Hematopoietic multipotent progenitor cell treated with erythropoietin and hydrocortisone succinate and interleukin-3 and kit ligand, for 8 days (in vitro differentiated cells): ENCODE results near the gene RGCC.
"Not testable (repeated sequence)": the region's sequence is repeated elsewhere in the genome, so short reads cannot be mapped to it uniquely, and the experiment has no call there.

Source experiments
- DNase-seq: peaks from one replicate; pipeline ENCODE4 v3.0.0-alpha.2; 2015

The RGCC gene

GRCh38 chr13:41492432-41493260, 35.3 kb downstream of the RGCC start:
- DNase-seq: no peak

GRCh38 chr13:41494202-41494601, 36.9 kb downstream of the RGCC start:
- DNase-seq: no peak

- no peak for DNase-seq
These were observed 37.7 kb downstream of the RGCC start for GRCh38 chr13:41495044-41495443.

- DNase-seq: no peak
These were observed 39.3 kb downstream of the RGCC start for GRCh38 chr13:41496420-41497234.

GRCh38 chr13:41497436-41497835, 40.1 kb downstream of the RGCC start:
- DNase-seq: no peak

- DNase-seq: no peak
These were observed 42.1 kb downstream of the RGCC start for GRCh38 chr13:41499452-41499851.

- DNase-seq: peak; percentile 62
These were observed 43.2 kb downstream of the RGCC start for GRCh38 chr13:41500511-41500910.

- DNase-seq: no peak
These were observed 43.9 kb downstream of the RGCC start for GRCh38 chr13:41501281-41501680.

GRCh38 chr13:41502031-41502430, 44.7 kb downstream of the RGCC start:
- DNase-seq: no peak

GRCh38 chr13:41502673-41503072, 45.3 kb downstream of the RGCC start:
- DNase-seq: no peak

- DNase-seq: no peak
These were observed 46.0 kb downstream of the RGCC start for GRCh38 chr13:41503356-41503755.

GRCh38 chr13:41504657-41505056, 47.3 kb downstream of the RGCC start:
- not testable (repeated sequence) for DNase-seq

GRCh38 chr13:41505209-41505835, 48.0 kb downstream of the RGCC start:
- no peak for DNase-seq

GRCh38 chr13:41506312-41506711, 49.0 kb downstream of the RGCC start:
- DNase-seq: no peak

- DNase-seq: no peak
These were observed 52.6 kb downstream of the RGCC start for GRCh38 chr13:41509971-41510370.

GRCh38 chr13:41511827-41512226, 54.5 kb downstream of the RGCC start:
- DNase-seq: no peak

- no peak for DNase-seq
These were observed 55.1 kb downstream of the RGCC start for GRCh38 chr13:41512441-41512840.

- DNase-seq: no peak
These were observed 56.2 kb downstream of the RGCC start for GRCh38 chr13:41513600-41513999.

- no peak for DNase-seq
These were observed 57.6 kb downstream of the RGCC start for GRCh38 chr13:41514853-41515395.

- no peak for DNase-seq
These were observed 58.3 kb downstream of the RGCC start for GRCh38 chr13:41515491-41516139.

GRCh38 chr13:41516166-41516565, 58.8 kb downstream of the RGCC start:
- no peak for DNase-seq

- DNase-seq: no peak
These were observed 59.4 kb downstream of the RGCC start for GRCh38 chr13:41516760-41517159.
